Kidney epithelial cell (primary cell): Measurements from ENCODE around the gene SLC35F3. TPM values are rescaled to one million over a fixed set of nuclear protein-coding genes. Genes with fewer than 3 reads are reported as not detected.

Experiments
- DNase-seq: peaks from one replicate; pipeline ENCODE4 v3.0.0-alpha.2; 2010; ENCODE audit warnings: low read depth
- H3K27me3 ChIP-seq: 2 replicates; pipeline ENCODE4 v1.6.0; 2011; ENCODE audit warnings: low read length; ENCODE audit not compliant: control insufficient read depth, insufficient read depth
- H3K36me3 ChIP-seq: 2 replicates; pipeline ENCODE4 v1.5.1; 2011; ENCODE audit warnings: low read length; ENCODE audit not compliant: control insufficient read depth, insufficient read depth
- H3K4me3 ChIP-seq: 2 replicates; pipeline ENCODE4 v1.5.1; 2011; ENCODE audit warnings: low read depth, mild to moderate bottlenecking, control low read depth, low read length
- CTCF ChIP-seq: IDR thresholded peaks from 2 replicates; pipeline ENCODE4 v1.5.1; 2011; ENCODE audit warnings: mild to moderate bottlenecking, moderate library complexity, low read length, control low read depth, inconsistent platforms; ENCODE audit not compliant: insufficient read depth, poor library complexity, severe bottlenecking
- total RNA-seq: library from RNA; depleted of rRNA; stranded (reverse); fragments of >200 nt; gene quantifications from 2 replicates; pipeline ENCODE4 v1.2.3, GENCODE V29; 2015

SLC35F3 gene
- total RNA-seq, 1 donor from 2014 or later = 1.1 TPM

DNA sequence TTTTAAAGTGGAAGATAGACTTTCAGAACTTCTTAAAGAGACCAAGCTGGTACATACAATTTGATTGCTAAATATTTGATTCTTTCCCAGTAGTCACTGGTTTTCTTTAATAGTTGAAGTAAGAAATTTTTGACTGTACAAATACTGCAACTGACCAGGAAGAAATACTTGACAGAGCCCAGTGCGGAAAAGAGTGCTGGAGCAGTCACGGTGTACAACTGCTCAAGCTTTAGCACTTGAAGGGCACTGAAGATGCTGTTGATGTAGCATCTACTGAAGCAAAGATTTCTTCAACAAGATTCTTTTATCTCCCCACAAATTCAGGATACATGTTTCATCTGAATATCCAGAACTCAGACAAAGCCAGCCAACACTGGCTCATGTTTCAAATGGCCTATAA is 41.5 kb downstream of the SLC35F3 start:
- DNase-seq = no peak
- H3K36me3 ChIP-seq = no peaks in the 10 kb centered on the region
- TF ChIP-seq CTCF = no peak
- H3K4me3 ChIP-seq = no peak overlapping the region
- H3K27me3 ChIP-seq = no peaks in the 10 kb centered on the region

GRCh38 chr1:233946724-233947123 is 42.2 kb downstream of the SLC35F3 start:
- Histone ChIP-seq H3K4me3 (no peak overlapping the region), H3K27me3 (no peaks in the 10 kb centered on the region), H3K36me3 (no peaks in the 10 kb centered on the region)
- no peak for TF ChIP-seq CTCF
- DNase-seq = no peak

- H3K4me3 ChIP-seq = no peak overlapping the region
Measured at GRCh38 chr1:233951804-233952203, 47.3 kb downstream of the SLC35F3 start.

DNA sequence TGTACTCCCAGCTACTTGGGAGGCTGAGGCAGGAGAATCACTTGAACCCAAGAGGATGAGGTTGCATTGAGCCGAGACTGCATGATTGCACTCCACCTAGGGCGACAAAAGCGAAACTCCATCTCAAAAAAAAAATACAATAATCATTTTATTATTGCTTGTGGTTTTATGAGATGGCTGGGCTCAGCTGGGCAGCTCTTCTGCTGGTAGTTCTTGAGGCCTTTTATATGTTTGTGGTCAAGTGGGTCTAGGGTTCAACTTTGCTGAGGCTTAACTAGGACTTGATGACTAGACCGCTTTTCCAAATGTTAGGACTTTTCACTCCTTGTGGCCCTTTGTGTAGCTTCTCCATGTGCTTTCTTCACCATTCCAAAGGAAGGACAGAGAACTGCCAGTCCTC is 53.2 kb downstream of the SLC35F3 start:
- H3K27me3 ChIP-seq = no peaks in the 10 kb centered on the region
- no peaks in the 10 kb centered on the region for H3K36me3 ChIP-seq
- TF ChIP-seq CTCF = no peak
- H3K4me3 ChIP-seq = no peak overlapping the region
- no peak for DNase-seq

More at GRCh38 chr1:233951804-233952203, 47.3 kb downstream of the SLC35F3 start:
- Histone ChIP-seq H3K36me3 (no peaks in the 10 kb centered on the region), H3K27me3 (no peaks in the 10 kb centered on the region)
- TF ChIP-seq CTCF = no peak
- DNase-seq = no peak

DNA sequence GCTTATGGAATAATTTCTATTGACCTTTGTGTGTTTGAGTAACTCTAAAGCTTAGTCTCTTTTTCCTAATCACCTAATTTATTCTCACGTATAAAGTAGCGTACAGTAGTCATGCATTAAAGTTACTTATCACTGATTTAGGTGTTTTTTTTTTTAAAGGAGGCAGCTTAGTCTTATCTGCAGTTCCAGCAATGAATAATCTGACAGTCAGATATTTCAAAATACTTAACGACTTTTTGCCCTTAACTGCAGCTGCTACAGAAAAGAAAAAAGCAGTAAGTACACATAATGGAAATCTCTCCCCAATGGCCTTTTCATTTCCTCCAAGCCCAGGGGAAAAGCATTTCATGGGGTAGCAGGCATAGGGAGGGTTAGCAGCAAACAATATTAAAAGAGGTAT is 54.6 kb downstream of the SLC35F3 start:
- TF ChIP-seq CTCF = no peak
- no peaks in the 10 kb centered on the region for H3K27me3 ChIP-seq
- no peak for DNase-seq
- H3K36me3 ChIP-seq = no peaks in the 10 kb centered on the region
- H3K4me3 ChIP-seq = no peak overlapping the region

DNA sequence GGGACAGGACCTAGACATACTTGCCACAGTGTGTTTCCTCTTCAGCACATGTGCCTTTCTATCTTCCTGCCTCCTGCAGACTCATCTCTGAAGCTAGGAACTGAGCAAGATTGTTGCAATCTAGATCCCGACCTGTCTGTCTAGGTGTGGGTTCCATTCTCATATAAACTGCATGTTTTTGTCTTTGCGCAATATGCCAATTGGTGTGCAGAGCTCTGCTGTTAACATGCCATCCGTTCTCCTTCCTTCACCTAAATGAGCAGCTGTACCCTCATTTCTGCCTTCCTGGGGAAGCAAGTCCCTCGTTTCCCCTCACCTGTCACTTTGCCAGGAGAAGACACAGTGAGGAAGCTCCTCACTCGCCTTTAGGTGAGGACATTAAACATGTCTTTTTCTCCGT is 55.5 kb downstream of the SLC35F3 start:
- no peak for TF ChIP-seq CTCF
- no peak for DNase-seq

More for the DNA sequence above, 55.5 kb downstream of the SLC35F3 start:
- Histone ChIP-seq H3K27me3 (no peaks in the 10 kb centered on the region), H3K4me3 (no peak overlapping the region), H3K36me3 (no peaks in the 10 kb centered on the region)
